ENCODE data around the gene HGD.

DNA sequence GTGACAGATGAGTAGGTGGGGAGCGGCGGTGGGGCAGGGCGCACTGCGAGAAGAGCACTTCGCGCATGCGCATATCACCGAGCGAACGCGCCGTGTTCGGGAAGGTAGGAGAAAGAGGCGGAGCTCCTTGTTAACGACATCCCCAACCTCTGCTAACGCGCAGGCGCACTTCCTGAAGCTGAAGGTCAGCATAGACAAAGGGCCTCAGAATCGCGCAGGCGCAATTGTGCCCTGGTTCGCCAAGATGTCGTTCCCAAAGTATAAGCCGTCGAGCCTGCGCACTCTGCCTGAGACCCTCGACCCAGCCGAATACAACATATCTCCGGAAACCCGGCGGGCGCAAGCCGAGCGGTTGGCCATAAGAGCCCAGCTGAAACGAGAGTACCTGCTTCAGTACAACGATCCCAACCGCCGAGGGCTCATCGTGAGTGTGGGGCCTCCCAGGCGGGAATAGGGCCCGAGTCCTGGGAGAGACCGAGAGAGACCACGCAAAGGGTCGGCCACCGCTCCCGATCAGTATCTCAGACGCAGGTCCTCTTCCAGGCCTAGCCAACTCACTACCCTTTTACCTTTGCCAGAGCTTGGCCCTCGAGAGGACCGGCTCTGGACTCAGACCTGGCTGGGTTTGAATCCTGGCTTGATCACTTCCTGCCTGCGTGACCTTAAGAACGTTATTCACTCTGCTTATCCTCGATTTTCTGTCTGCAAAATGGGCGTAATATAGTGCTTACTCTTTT, 85.8 kb downstream of the HGD start, which contains the start of gene NDUFB4:
- TF ChIP-seq, protein P1, sequence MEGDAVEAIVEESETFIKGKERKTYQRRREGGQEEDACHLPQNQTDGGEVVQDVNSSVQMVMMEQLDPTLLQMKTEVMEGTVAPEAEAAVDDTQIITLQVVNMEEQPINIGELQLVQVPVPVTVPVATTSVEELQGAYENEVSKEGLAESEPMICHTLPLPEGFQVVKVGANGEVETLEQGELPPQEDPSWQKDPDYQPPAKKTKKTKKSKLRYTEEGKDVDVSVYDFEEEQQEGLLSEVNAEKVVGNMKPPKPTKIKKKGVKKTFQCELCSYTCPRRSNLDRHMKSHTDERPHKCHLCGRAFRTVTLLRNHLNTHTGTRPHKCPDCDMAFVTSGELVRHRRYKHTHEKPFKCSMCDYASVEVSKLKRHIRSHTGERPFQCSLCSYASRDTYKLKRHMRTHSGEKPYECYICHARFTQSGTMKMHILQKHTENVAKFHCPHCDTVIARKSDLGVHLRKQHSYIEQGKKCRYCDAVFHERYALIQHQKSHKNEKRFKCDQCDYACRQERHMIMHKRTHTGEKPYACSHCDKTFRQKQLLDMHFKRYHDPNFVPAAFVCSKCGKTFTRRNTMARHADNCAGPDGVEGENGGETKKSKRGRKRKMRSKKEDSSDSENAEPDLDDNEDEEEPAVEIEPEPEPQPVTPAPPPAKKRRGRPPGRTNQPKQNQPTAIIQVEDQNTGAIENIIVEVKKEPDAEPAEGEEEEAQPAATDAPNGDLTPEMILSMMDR (IDR thresholded peaks at IDR 0.05), result no peak
- no peak for TF ChIP-seq POLR2A (IDR thresholded peaks at IDR 0.05)
